ENCODE data around the gene CACNA1C.

The CACNA1C gene

DNA sequence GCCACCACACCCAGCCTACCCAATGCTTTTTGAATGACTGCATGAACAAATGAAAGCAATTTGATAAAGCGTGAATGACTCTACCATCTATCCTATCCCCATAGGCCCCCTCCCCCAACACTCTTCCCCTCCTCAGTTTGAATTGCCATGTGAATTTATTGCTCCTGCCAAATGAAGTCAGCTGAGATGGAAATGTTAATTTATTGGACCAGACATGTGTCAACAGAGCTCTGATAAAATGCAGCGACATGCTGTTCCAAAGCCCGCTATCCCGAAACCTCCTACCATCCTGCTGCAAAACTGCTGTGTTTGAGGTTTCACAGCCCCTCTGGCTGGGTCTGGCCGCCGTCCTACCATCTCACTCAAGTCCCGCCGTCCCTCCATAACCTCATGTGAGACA lies 360.5 kb downstream of the CACNA1C start:
- no peak for DNase-seq
- no peaks in the 10 kb centered on the region for H3K27me3 ChIP-seq (replicated peaks)
- in situ Hi-C loops (cut with HindIII; ENCODE audit: low pct_ligation_motif_present, low sequenced_read_pairs) = no loop called here
- no peak overlapping the region for H3K4me3 ChIP-seq (ENCODE audit: low read depth, low read length)
- H3K27ac ChIP-seq = no peak overlapping the region
- no peak for TF ChIP-seq CTCF (IDR thresholded peaks at IDR 0.05; ENCODE audit: low read depth, low read length, missing control alignments)
- H3K36me3 ChIP-seq (replicated peaks) = no peaks in the 10 kb centered on the region

GRCh38 chr12:2413999-2414792 lies 361.4 kb downstream of the CACNA1C start:
- TF ChIP-seq CTCF (IDR thresholded peaks at IDR 0.05; ENCODE audit: low read depth, low read length, missing control alignments) = no peak
- in situ Hi-C loops (cut with HindIII; ENCODE audit: low pct_ligation_motif_present, low sequenced_read_pairs) = no loop called here
- DNase-seq = no peak
- Histone ChIP-seq H3K4me3 (ENCODE audit: low read depth, low read length) (no peak overlapping the region), H3K27ac (no peak overlapping the region), H3K36me3 (replicated peaks) (no peaks in the 10 kb centered on the region), H3K27me3 (replicated peaks) (no peaks in the 10 kb centered on the region)

- in situ Hi-C loops (cut with HindIII; ENCODE audit: low pct_ligation_motif_present, low sequenced_read_pairs) = no loop called here
Measured at GRCh38 chr12:2414810-2415567, 362.2 kb downstream of the CACNA1C start.

DNA sequence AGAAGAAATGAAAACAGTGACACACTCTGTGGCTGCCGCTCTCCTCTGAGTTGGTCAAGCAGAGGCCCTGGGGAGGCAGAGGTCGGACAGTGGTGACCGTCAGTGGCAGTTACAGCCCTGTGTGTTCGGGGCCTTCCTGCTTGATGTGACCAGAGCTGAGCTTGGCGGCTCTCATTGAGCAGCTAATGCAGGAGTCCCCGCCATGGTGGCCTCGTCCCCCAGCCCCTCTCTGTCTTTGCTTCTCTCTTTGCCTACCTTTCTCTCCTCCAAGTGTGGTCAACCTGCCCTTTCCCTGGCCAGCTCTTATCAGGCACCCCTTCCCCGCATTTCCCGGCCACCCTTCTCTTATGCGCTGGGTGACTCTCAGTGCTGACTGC lies 362.8 kb downstream of the CACNA1C start:
- DNase-seq = no peak
- Histone ChIP-seq H3K4me3 (ENCODE audit: low read depth, low read length) (no peak overlapping the region), H3K27ac (no peak overlapping the region), H3K27me3 (replicated peaks) (no peaks in the 10 kb centered on the region), H3K36me3 (replicated peaks) (no peaks in the 10 kb centered on the region)
- in situ Hi-C loops (cut with HindIII; ENCODE audit: low pct_ligation_motif_present, low sequenced_read_pairs) = no loop called here
- TF ChIP-seq CTCF (IDR thresholded peaks at IDR 0.05; ENCODE audit: low read depth, low read length, missing control alignments) = no peak

More at GRCh38 chr12:2414810-2415567, 362.2 kb downstream of the CACNA1C start:
- no peak for DNase-seq
- Histone ChIP-seq H3K4me3 (ENCODE audit: low read depth, low read length) (no peak overlapping the region), H3K27ac (no peak overlapping the region), H3K27me3 (replicated peaks) (no peaks in the 10 kb centered on the region), H3K36me3 (replicated peaks) (no peaks in the 10 kb centered on the region)
- no peak for TF ChIP-seq CTCF (IDR thresholded peaks at IDR 0.05; ENCODE audit: low read depth, low read length, missing control alignments)

GRCh38 chr12:2416158-2416557 lies 363.4 kb downstream of the CACNA1C start:
- TF ChIP-seq CTCF (IDR thresholded peaks at IDR 0.05; ENCODE audit: low read depth, low read length, missing control alignments) = no peak
- Histone ChIP-seq H3K4me3 (ENCODE audit: low read depth, low read length) (no peak overlapping the region), H3K36me3 (replicated peaks) (no peaks in the 10 kb centered on the region), H3K27me3 (replicated peaks) (no peaks in the 10 kb centered on the region), H3K27ac (no peak overlapping the region)
- no peak for DNase-seq
- in situ Hi-C loops (cut with HindIII; ENCODE audit: low pct_ligation_motif_present, low sequenced_read_pairs) = no loop called here

Measured in brain microvascular endothelial cell (primary cell).